ENCODE measurements around the gene CREB3L2. TPM values are rescaled to one million over a fixed set of nuclear protein-coding genes. Genes with fewer than 3 reads are reported as not detected.

The CREB3L2 gene
- total and polyA plus RNA-seq, 2 of the 13 experiments (the other 11 are each of a cell fraction or from before 2014, with no cell fraction given) = 22.1 to 41.1 TPM

DNA sequence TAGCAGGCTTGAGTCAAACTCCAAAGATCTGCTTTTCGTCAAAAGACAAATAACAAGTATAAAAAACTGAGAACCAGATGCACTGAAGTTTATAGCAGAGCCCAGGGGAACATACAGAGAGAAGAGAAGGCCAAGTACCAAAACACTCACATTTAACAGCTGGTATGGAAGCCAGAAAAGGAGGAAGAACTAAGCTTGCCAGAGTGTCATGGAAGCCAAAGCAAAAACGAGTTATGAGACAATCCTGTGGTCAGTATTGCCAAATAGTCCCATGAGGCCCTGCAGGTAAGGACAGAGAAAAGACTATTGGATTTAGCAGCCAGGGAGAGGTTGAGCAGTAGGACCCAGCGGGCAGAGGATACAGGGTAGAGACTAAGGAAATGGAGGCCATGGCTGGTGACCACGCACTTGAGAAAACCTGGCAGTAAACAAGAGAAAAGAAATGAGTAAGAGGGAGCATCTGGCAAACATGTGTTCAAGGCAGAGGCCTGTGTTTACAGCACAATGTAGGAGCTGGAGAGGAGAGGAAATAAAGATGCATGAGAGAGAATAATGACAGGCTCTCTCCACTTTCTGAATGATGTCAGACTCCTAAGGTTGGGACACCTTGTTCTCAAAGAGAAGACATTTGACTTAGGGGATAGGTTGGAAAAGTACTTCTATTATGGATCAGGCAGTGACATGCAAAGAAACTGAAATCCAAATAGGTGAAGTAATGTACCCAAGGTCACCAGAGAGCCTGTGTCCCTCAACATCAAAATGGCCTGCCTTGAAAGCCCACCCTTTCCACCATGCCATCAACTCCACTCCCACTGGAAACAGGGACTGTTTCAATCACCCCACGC, 9.1 kb downstream of the CREB3L2 start (continued):
- TF ChIP-seq, protein P1, sequence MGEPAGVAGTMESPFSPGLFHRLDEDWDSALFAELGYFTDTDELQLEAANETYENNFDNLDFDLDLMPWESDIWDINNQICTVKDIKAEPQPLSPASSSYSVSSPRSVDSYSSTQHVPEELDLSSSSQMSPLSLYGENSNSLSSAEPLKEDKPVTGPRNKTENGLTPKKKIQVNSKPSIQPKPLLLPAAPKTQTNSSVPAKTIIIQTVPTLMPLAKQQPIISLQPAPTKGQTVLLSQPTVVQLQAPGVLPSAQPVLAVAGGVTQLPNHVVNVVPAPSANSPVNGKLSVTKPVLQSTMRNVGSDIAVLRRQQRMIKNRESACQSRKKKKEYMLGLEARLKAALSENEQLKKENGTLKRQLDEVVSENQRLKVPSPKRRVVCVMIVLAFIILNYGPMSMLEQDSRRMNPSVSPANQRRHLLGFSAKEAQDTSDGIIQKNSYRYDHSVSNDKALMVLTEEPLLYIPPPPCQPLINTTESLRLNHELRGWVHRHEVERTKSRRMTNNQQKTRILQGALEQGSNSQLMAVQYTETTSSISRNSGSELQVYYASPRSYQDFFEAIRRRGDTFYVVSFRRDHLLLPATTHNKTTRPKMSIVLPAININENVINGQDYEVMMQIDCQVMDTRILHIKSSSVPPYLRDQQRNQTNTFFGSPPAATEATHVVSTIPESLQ (CRISPR knock-in tag; conservative IDR thresholded peaks at IDR 0.05) = no peak
- TF ChIP-seq TMF1 (CRISPR knock-in tag; IDR thresholded peaks at IDR 0.05; ENCODE audit: low read depth) (no peak), E2F1 (CRISPR knock-in tag; IDR thresholded peaks at IDR 0.05) (no peak), PBX2 (CRISPR knock-in tag; IDR thresholded peaks at IDR 0.05) (no peak), ZFP1 (CRISPR knock-in tag; IDR thresholded peaks at IDR 0.05) (no peak), TP53 (CRISPR knock-in tag; conservative IDR thresholded peaks at IDR 0.05) (no peak), IRF9 (CRISPR knock-in tag; IDR thresholded peaks at IDR 0.05; ENCODE audit: borderline replicate concordance) (no peak), SMAD3 (CRISPR knock-in tag; IDR thresholded peaks at IDR 0.05) (peak; percentile 46; the same call in 1 of the 2 replicates), TCF7 (IDR thresholded peaks at IDR 0.05; ENCODE audit: low read depth) (no peak), PHF20 (CRISPR knock-in tag; IDR thresholded peaks at IDR 0.05) (no peak), NR2F1 (CRISPR knock-in tag; IDR thresholded peaks at IDR 0.05) (no peak), CENPT (CRISPR knock-in tag; IDR thresholded peaks at IDR 0.05; ENCODE audit: low read depth) (no peak), ZMYM4 (CRISPR knock-in tag; IDR thresholded peaks at IDR 0.05) (peak; percentile 73), KDM5A (IDR thresholded peaks at IDR 0.05; ENCODE audit: borderline replicate concordance, low read length) (peak; percentile 23; the same call in 1 of the 2 replicates), EEA1 (CRISPR knock-in tag; IDR thresholded peaks at IDR 0.05; ENCODE audit: borderline replicate concordance) (no peak), HNRNPLL (IDR thresholded peaks at IDR 0.05; ENCODE audit: low read depth, low read length, poor library complexity, severe bottlenecking) (no peak), SAP130 (CRISPR knock-in tag; IDR thresholded peaks at IDR 0.05; ENCODE audit: low read depth) (no peak; the same call in 1 of the 2 replicates), KLF11 (CRISPR knock-in tag; IDR thresholded peaks at IDR 0.05) (no peak), TCF7L2 (IDR thresholded peaks at IDR 0.05; ENCODE audit: low read depth, low read length) (no peak), SIN3B (IDR thresholded peaks at IDR 0.05; ENCODE audit: low read length) (no peak), REXO4 (CRISPR knock-in tag; IDR thresholded peaks at IDR 0.05; ENCODE audit: borderline replicate concordance) (no peak), HIVEP1 (CRISPR knock-in tag; IDR thresholded peaks at IDR 0.05) (no peak), MATR3 (CRISPR knock-in tag; IDR thresholded peaks at IDR 0.05) (no peak), THAP11 (CRISPR knock-in tag; IDR thresholded peaks at IDR 0.05) (no peak), PBX3 (CRISPR knock-in tag; IDR thresholded peaks at IDR 0.05; ENCODE audit: borderline replicate concordance) (no peak), RFX1 (IDR thresholded peaks at IDR 0.05) (no peak)
